ENCODE measurements around the gene C1RL. TPM values are rescaled to one million over a fixed set of nuclear protein-coding genes. Genes with fewer than 3 reads are reported as not detected.

C1RL gene
- total RNA-seq, 2 experiments from 2014 or later, result 12.2 to 14.1 TPM

- Histone ChIP-seq H3K27me3 (ENCODE audit: control insufficient read depth in 1 of 2, insufficient read depth in 2 of 2, low read length in 2 of 2) (no peaks in the 10 kb centered on the region), H3K27ac (ENCODE audit: low read depth in 1 of 2, low read length in 2 of 2) (no peak overlapping the region), H3K4me1 (ENCODE audit: insufficient read depth, low read length) (peaks cover 13% of the 10 kb centered on the region), H3K9me3 (ENCODE audit: control insufficient read depth in 1 of 2, insufficient read depth in 1 of 2, low read length in 2 of 2) (no peaks in the 10 kb centered on the region), H3K4me3 (ENCODE audit: low read length) (no peak overlapping the region), H3K36me3 (ENCODE audit: insufficient read depth, low read length) (no peaks in the 10 kb centered on the region)
- H3K27me3 Mint-ChIP-seq, result no peaks in the 10 kb centered on the region
- no peak for TF ChIP-seq CTCF (IDR thresholded peaks at IDR 0.05)
- no peak for DNase-seq
- ChIA-PET POLR2A (no interaction called here), CTCF (interaction anchor here (1.2 to 1.5 kb wide), 2 partner anchors 22 to 221 kb away, joined by 3 to 5 read pairs; no protein-coding TSS in a partner anchor)
- H3K4me3 Mint-ChIP-seq, result no peak overlapping the region
- no peak for ATAC-seq (ENCODE audit: poor library complexity)
- no peak overlapping the region for H3K27ac Mint-ChIP-seq
- H3K36me3 Mint-ChIP-seq (ENCODE audit: low read depth), result no peaks in the 10 kb centered on the region
- intact Hi-C loops (cut with DNase I, micrococcal nuclease), result loop anchor here in 1 of 2 experiments (5.0 kb wide), 1 partner anchor 113 kb away; no protein-coding TSS in a partner anchor
- H3K4me1 Mint-ChIP-seq (ENCODE audit: low read depth), result peaks cover 8% of the 10 kb centered on the region
- H3K9me3 Mint-ChIP-seq, result no peaks in the 10 kb centered on the region
Observed at GRCh38 chr12:7090222-7090998, 18.6 kb downstream of the C1RL start.

DNA sequence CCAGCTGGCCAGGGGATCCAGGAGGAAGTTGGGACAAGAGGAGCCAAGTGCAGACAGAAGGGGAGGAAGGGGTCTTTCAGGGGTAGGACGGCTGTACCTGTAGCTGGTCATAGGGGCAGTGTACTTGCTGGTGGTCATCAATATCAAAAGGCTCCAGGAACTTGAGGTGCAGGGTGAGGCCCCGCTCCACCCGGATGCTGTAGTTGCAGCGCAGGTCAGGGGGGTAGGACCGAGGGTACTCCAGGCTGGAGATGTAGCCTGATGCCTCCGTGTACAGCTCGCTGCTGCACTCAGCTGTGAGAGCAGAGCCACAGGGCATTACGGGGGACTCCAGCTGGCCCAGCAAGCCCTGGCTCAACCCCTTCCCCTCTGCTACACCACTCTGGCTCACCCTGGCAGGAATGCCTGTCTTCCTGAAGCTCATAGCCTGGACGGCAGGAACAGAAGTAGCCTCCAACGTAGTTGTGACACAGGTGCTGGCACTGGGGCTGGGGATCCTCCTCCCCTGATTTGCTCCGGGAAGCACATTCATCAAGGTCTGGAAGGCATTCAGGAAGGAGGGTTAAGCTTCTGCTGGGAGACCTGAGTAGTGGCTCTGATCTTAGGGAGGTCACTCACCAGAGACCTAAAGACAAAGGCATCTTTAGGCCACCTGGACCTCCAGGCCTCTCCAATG, 19.7 kb downstream of the C1RL start:
- Mint-ChIP-seq H3K9me3 (no peaks in the 10 kb centered on the region), H3K4me1 (ENCODE audit: low read depth) (peaks cover 8% of the 10 kb centered on the region), H3K27me3 (no peaks in the 10 kb centered on the region), H3K4me3 (no peak overlapping the region), H3K27ac (no peak overlapping the region), H3K36me3 (ENCODE audit: low read depth) (no peaks in the 10 kb centered on the region)
- Histone ChIP-seq H3K36me3 (ENCODE audit: insufficient read depth, low read length) (no peaks in the 10 kb centered on the region), H3K9me3 (ENCODE audit: control insufficient read depth in 1 of 2, insufficient read depth in 1 of 2, low read length in 2 of 2) (no peaks in the 10 kb centered on the region), H3K27me3 (ENCODE audit: control insufficient read depth in 1 of 2, insufficient read depth in 2 of 2, low read length in 2 of 2) (no peaks in the 10 kb centered on the region), H3K4me3 (ENCODE audit: low read length) (no peak overlapping the region), H3K4me1 (ENCODE audit: insufficient read depth, low read length) (peaks cover 13% of the 10 kb centered on the region), H3K27ac (ENCODE audit: low read depth in 1 of 2, low read length in 2 of 2) (no peak overlapping the region)
- ChIA-PET CTCF (no interaction called here), POLR2A (no interaction called here)
- no peak for DNase-seq
- intact Hi-C loops (cut with DNase I, micrococcal nuclease), result no loop called here
- no peak for TF ChIP-seq CTCF (IDR thresholded peaks at IDR 0.05)
- ATAC-seq (ENCODE audit: poor library complexity), result no peak

GRCh38 chr12:7083125-7083524, 25.9 kb downstream of the C1RL start:
- Histone ChIP-seq H3K27ac (ENCODE audit: low read depth in 1 of 2, low read length in 2 of 2) (no peak overlapping the region), H3K9me3 (ENCODE audit: control insufficient read depth in 1 of 2, insufficient read depth in 1 of 2, low read length in 2 of 2) (no peaks in the 10 kb centered on the region), H3K4me1 (ENCODE audit: insufficient read depth, low read length) (no peaks in the 10 kb centered on the region), H3K36me3 (ENCODE audit: insufficient read depth, low read length) (no peaks in the 10 kb centered on the region), H3K27me3 (ENCODE audit: control insufficient read depth in 1 of 2, insufficient read depth in 2 of 2, low read length in 2 of 2) (no peaks in the 10 kb centered on the region), H3K4me3 (ENCODE audit: low read length) (no peak overlapping the region)
- Mint-ChIP-seq H3K4me3 (no peak overlapping the region), H3K9me3 (no peaks in the 10 kb centered on the region), H3K4me1 (ENCODE audit: low read depth) (no peaks in the 10 kb centered on the region), H3K36me3 (ENCODE audit: low read depth) (no peaks in the 10 kb centered on the region), H3K27ac (no peak overlapping the region), H3K27me3 (no peaks in the 10 kb centered on the region)
- no peak for TF ChIP-seq CTCF (IDR thresholded peaks at IDR 0.05)
- CTCF ChIA-PET, result interaction anchor here (1.0 kb wide), 1 partner anchor 10 kb away, joined by 3 read pairs; no protein-coding TSS in a partner anchor
- POLR2A ChIA-PET, result no interaction called here
- intact Hi-C loops (cut with DNase I, micrococcal nuclease), result loop anchor here in 1 of 2 experiments (5.0 kb wide), 1 partner anchor 46 kb away; no protein-coding TSS in a partner anchor
- no peak for ATAC-seq (ENCODE audit: poor library complexity)
- DNase-seq, result no peak
